GM18508 (cell line): ENCODE data around the gene VANGL1.
"Not testable (repeated sequence)": the region's sequence is repeated elsewhere in the genome, so short reads cannot be mapped to it uniquely, and the experiment has no call there.

Experiments
- ATAC-seq: cut with Tn5 transposase; IDR thresholded peaks from one replicate; pipeline ENCODE4 v1.9.1; 2021; ENCODE audit warnings: moderate number of reproducible peaks; ENCODE audit not compliant: insufficient read depth, unreplicated experiment

Gene VANGL1

GRCh38 chr1:115641762-115642167 lies at the start of gene VANGL1:
TSS of gene VANGL1 (plus strand) at chr1:115641970. CDS start at chr1:115651414, 9,444 bp downstream.
- peak; percentile 43 for ATAC-seq

DNA sequence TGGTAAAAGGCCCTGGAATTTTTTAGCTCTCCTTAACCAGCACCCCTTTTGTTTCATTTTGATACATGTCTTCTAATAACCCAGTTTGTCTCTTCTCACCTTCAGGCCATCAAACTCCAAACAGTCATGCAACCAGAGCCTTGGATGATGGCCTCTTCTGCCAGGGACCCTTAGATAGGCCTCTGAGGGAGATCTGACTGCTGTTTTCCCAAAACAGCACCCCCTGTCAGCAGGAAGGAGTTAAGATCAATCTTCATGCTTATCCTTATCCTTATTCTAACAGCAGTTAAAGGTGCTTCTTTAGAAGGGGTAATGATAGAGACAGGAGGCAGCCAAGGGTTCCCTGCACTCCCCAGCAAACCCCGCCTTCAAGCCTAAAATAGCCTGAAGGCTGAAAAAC lies 49.5 kb upstream of the VANGL1 start:
- no peak for ATAC-seq

DNA sequence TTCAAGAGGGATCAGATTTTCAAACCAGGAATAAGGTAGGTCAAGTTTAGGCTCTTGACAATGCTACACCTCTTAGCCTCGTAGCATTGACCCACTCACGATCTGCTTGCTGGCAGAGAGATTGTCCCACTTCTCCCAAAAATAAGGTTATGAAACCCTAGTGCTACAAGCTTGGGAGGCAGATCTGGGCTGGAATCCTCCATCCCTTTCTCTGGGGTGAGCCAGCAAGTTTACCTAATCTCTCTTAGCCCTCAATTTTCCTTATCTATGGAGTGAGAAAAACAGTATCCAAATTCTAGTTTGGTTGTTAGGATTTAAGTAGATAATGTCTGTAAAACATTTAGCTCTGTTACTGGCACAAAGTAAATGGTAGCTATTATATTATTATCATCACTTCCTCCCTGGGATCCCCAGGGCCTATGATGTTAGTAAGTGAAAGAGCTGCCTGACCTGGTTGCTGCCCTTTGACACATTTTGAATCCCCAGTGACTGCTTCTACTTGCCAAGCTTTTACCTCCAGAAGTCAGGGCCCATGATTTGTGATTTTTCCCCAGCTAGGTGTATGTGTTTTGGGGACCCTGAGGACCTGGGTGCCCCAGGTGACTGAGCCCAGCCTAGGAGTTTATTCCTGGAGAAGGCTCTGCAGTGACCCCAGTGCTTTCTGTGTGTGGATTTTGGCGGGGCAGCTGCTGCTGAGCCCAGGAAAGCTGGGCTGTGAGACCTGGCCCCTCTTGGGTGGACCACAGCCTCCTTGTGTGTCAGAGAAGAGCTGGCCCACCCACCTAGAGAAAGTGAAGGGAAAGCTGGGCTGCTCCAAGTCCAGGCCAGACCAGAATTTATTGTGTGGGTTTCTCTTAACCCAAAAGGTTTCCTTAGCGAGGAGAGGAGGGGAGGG lies 48.2 kb upstream of the VANGL1 start:
- ATAC-seq: no peak

- ATAC-seq: no peak
These were observed 47.2 kb upstream of the VANGL1 start for GRCh38 chr1:115594600-115594999.

DNA sequence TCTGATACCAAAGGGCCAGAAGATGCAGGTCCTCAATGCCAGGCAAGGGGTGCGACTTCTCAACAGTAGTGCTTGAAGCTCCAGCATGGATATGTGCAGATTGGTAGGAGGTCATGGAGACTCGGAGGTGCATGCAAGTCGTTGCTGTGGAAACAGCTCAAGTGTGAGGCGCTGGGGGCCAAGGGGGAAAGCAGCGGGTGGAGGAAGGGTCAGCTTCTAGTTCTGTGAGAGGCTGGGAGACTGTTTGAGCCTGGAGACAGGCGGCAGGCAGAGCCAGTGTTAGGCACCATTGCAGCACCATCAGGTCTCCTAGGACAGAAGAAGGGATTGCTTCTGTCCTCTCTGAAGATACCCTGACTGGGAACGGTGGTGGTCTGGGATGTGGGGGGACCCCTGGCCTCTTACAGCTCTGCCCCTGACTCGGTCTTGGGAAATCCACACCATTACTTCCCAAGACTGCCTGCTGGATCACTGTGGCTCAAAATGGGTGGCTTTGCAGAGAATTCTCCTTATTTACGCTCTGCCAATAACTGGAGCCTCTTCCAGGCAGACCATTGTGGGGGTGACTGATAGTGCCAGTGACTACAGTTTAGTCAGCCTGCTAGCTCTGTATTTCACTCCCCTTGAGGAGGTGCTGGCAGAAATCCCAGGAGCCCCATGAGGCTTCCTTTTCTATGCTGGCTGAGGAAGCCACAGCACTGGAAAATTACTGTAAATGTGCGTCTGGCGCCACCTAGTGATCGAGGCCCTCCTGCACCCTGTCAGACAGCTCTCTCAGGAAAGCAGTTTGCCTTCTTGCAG lies 46.3 kb upstream of the VANGL1 start:
- peak; percentile 65 for ATAC-seq

DNA sequence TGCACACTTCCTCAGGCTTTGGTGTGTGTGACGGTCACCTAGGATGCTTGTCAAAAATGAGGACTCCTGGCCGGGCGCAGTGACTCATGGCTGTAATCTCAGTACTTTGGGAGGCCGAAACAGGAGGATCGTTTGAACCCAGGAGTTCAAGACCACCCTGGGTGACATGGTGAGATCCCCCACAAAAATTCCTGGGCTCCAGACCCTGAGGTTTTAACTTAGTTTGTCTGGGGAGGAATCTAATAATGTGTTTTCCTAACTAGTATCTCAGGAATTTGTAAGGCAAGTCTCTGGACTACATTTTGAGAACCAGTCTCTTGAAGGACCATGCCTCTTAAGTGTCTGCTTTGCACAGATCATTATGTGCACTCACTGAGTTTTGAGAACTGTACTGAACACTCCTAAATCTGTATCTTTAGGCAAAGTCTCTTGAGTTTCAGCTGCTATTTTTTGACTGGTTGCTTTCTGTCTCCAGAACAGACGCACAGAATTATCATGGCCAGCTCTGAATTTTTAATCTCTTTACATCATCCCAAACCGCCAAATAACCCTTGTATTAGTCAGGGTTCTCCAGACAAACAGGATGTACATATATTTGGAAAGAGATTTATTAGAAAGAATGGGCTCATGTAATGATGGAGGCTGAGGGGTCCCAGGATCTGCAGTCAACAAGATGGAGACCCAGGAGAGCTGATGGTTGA lies 45.5 kb upstream of the VANGL1 start:
- ATAC-seq: no peak

- no peak for ATAC-seq
These were observed 37.3 kb upstream of the VANGL1 start for GRCh38 chr1:115604508-115604907.

DNA sequence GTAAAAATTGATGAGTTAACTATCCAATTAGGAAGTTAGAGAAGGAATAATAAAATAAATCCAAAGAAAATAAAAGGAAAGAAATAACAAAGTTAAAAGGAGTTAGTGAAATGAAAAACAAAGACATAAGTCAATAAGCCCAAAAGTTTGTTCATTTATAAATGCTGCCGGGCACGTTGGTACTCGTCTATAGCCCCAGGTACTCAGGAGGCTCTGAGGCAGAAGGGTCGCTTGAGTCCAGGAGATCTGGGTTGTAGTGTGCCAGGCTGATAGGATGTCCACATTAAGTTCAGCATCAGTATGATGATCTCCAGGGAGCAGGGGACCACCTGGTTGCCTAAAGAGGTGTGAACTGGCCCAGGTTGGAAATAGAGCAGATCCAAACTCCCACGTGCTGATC lies 35.5 kb upstream of the VANGL1 start:
- no peak for ATAC-seq

DNA sequence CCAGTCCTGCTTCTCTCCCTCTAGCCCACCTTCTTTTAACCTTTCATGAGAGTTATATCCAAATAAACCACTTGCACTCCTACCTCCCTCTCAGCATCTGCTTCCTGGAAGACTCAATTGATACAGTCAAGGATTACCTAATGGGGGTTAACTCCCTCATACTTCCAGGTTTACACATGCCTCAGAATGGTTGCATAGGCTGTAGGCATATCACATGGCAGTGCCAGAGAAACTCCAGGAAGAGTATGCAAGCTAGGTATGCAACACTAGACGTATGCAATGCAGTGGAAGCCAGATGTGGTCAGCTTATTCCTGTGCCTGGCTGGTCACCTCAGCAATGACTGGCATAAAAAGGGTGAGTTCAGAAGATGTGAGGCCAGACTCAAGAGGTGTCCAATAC lies 32.7 kb upstream of the VANGL1 start:
- no peak for ATAC-seq

- ATAC-seq: no peak
These were observed 28.0 kb upstream of the VANGL1 start for GRCh38 chr1:115613767-115614166.

DNA sequence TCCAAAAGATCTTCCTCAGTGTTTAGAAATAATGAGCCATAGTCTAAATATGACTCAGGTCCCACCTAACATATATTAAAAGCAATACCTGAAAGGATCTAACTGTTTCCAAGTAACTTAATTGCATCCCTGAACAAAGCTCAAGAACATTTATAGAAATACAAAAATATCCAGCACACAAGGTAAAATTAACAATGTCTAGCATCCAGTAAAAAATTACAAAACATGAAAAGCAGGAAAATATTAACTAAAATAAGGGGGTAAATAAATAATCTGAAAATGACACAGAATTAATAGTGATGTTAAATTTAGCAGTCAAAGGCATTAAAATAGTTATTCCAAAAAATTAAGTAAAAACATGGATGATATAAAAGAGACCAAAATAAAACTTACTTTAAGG lies 21.3 kb upstream of the VANGL1 start:
- no peak for ATAC-seq

- ATAC-seq: no peak
These were observed 20.8 kb upstream of the VANGL1 start for GRCh38 chr1:115620950-115621349.

- ATAC-seq: no peak
These were observed 16.9 kb upstream of the VANGL1 start for GRCh38 chr1:115624859-115625258.

DNA sequence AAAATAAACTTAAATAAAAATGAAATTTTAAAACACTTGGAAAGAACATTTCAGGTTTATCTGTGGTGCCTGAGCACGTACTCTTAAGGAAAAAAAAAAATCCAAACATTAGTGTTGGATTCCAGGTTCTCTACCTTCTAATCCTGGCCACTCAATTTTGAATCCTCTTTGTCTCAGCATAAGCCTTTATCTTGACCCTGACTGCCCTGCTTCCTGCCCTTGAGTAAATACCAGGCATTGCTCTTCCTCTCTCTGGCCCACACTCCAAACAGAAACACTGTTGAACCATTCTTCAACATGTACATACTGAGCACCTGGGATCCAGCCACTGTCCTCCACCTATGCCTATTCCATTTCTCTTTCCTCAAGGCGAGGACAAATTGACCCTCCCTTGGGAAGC lies 11.4 kb upstream of the VANGL1 start:
- ATAC-seq: no peak

DNA sequence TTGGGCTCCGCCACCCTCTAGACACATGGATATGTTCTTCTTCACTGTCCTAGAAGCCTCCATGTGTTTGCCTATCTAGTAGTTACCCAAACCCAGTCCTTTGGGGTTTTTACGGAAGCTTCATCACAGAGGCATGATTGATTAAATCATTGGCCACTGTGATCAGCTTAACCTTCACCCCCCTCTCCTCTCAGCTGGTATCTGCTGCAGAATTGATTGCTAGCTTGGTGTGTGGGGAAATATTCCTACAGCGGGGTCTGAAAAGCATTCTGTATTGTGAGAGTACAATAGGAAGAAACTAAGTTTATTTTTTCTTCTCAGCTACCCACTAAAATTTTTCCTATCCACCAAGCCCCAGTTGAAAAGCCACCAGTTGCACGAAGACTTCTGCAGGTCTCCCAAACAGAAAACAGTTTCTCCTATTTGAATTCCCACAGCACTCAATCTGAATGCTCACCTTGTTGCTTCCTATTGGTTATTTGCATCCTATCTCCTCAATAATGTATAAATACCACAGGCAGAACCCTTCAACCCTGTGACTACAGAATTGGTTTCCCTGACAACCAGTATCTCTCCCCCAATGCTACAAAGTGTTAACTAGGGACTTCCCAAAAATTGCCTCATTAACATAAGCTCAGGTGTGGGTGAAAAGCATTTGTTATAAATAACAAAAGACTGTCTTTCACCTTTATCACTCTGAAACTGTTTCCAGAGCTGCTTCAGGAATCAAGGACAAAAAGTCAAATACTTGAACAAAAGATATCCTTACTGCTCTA lies 9.3 kb upstream of the VANGL1 start:
- no peak for ATAC-seq

DNA sequence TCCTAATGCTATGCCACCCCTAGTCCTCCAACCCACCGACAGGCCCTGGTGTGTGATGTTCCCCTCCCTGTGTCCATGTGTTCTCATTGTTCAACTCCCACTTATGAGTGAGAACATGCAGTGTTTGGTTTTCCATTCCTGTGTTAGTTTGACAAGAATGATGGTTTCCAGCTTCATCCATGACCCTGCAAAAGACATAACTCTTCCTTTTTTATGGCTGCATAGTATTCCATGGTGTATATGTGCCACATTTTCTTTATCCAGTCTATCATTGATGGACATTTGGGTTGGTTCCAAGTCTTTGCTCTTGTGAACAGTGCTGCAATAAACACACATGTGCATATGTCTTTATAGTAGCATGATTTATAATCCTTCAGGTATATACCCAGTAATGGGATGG lies 8.2 kb upstream of the VANGL1 start:
- not testable (repeated sequence) for ATAC-seq

GRCh38 chr1:115637247-115637646 lies 4.5 kb upstream of the VANGL1 start:
- not testable (repeated sequence) for ATAC-seq

GRCh38 chr1:115640384-115640783 lies 1.4 kb upstream of the VANGL1 start:
- ATAC-seq: no peak

GRCh38 chr1:115642168-115643072 lies 650 bp downstream of the VANGL1 start:
- ATAC-seq: peak; percentile 31
